Lower leg skin (tissue), 4 donors: ENCODE results near the gene IRF2BPL. TPM values are rescaled to one million over a fixed set of nuclear protein-coding genes. Genes with fewer than 3 reads are reported as not detected.
A peak's percentile ranks its signal among the peaks of the same experiment; 100 is the strongest.

Source experiments
- DNase-seq, 2 donors: peaks; one replicate each; pipeline ENCODE4 v3.0.0-alpha.2; 2019; ENCODE audit warnings: low spot score in 2 of 2
- H3K4me3 ChIP-seq: fragments of 200-600 bp; sonication (generic); 2 replicates; pipeline ENCODE4 v1.5.1; 2017; ENCODE audit warnings: mild to moderate bottlenecking, low read depth; ENCODE audit not compliant: poor library complexity, severe bottlenecking
- CTCF ChIP-seq, 3 donors: fragments of 450-650 bp; IDR thresholded peaks; one replicate each; pipeline ENCODE4 v1.5.1; 2016; ENCODE audit warnings: antibody characterized with exemption in 3 of 3, mild to moderate bottlenecking in 3 of 3, moderate library complexity in 2 of 3
- POLR2A ChIP-seq, 2 donors: fragments of 450-650 bp; IDR thresholded peaks; one replicate each; pipeline ENCODE4 v1.6.1; 2016 to 2017; ENCODE audit warnings: antibody characterized with exemption in 2 of 2, mild to moderate bottlenecking in 1 of 2, moderate library complexity in 1 of 2
- WGBS, 2 donors: methylation state at CpG; one replicate each; pipeline ENCODE4 v1.1.5; 2018; 5-methylcytosine and 5-hydroxymethylcytosine counted together
- intact Hi-C: fragments of 100-400 bp; cut with DNase I; formaldehyde crosslinking; loops from one replicate; pipeline ENCODE4 v1.15.0; 2023; ENCODE audit warnings: low total_unique reads
- total RNA-seq, 4 donors: library from RNA; depleted of rRNA; stranded (reverse); fragments of >200 nt; gene quantifications; one replicate each; pipeline ENCODE4 v1.1.0, GENCODE V29; 2016

Gene IRF2BPL
- total RNA-seq, 4 donors from 2014 or later, result 64.5 to 100 (median 94.0) TPM

DNA sequence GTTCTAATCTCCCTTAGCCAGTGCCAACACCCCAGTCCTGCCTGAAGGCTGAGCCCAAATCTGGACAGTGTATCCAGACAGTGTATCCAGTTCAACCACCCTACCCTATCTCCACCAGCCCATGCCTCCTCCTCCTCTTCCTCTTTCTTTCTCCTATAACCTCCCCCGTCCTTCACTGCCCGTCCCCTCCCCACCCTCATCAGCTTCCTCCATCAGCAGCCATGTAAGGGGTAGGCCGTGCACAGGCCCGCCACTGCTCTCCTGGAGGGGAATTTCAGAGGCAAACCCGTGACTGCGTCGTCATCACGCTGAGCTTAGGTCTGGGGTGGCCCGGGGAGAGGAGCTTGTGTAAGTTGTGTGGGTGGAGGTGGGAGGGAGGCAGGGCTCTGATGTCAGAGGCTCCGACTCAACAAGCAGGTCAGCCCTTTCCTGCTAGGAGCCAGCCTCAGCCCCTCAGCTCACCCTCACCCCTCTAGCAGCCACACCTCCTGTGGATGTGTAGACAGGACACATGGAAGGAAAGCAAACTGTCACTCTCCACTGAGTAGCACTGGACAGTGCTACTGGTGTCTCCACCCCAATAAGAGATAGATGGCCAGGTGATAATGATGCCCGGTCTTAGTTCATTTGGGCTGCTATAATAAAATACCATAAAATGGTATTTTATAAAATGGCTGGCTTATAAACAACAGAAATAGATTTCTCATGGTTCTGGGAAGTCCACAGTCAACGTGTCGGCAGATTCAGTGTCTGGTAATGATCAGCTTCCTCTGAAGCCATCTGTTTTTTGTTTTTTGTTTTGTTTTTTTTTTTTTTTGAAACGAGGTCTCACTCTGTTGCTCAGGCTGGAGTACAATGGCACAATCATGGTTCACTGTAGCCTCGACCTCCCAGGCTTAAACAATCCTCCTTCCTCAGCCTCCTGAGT, 50.5 kb downstream of the IRF2BPL start:
- 47 to 67% methylated on average over 15 of the region's 15 CpGs for WGBS, 2 donors

GRCh38 chr14:76976240-76977005, 52.1 kb downstream of the IRF2BPL start:
- WGBS, 2 donors, result 56 to 60% methylated on average over 7 of the region's 7 CpGs
- DNase-seq, result no peak
- TF ChIP-seq POLR2A (IDR thresholded peaks at IDR 0.05), result no peak
- no peak for TF ChIP-seq CTCF (IDR thresholded peaks at IDR 0.05)
- H3K4me3 ChIP-seq, result no peak overlapping the region
- intact Hi-C loops, result no loop called here

More for the DNA sequence above, 50.5 kb downstream of the IRF2BPL start:
- TF ChIP-seq POLR2A (IDR thresholded peaks at IDR 0.05) (no peak), CTCF (IDR thresholded peaks at IDR 0.05) (no peak)
- intact Hi-C loops, result no loop called here
- peak; percentile 73 to 94 for DNase-seq
- no peak overlapping the region for H3K4me3 ChIP-seq

DNA sequence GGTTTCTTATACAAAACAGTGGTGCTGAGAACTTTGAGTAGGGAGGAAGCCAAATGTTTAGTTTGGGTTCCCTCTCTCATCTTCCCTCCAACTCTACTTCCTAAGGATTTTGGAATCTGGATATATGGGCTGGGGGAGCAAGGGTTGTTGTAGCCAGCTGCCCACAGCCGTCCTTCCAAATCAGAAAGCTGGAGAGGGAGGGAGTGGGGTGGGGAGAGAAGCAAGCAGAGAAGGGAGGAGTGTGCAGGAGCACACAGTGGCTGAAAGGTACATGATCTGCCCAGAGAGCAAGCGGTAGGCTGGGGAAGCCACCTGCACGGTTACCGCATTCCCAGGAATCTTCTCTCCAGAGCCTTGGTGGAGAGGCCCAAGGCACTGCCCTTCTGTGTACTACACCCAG, 52.7 kb downstream of the IRF2BPL start:
- TF ChIP-seq POLR2A (IDR thresholded peaks at IDR 0.05) (no peak), CTCF (IDR thresholded peaks at IDR 0.05) (no peak)
- no peak overlapping the region for H3K4me3 ChIP-seq
- intact Hi-C loops, result no loop called here
- WGBS, 2 donors, result 73 to 87% methylated on average over 4 of the region's 4 CpGs
- no peak for DNase-seq

DNA sequence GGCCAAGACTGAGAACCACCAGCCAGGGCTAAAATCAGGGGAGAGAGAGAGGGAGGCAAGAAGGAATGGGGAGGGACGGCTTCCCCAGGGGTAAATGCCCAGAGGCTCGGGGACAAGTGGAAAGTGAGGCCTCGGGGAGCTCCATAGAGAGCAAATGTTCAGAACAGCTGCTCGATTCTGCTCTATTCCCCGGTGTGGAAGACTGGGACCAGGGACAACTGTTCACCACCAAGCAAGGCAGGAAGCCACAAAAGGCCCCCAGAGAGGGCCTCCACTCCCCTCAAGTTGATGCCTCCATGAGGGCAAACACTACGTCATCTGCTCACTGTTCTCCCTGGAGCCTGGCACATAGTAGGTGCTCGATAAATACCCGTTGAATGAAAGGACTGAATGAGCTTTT, 53.5 kb downstream of the IRF2BPL start:
- no peak overlapping the region for H3K4me3 ChIP-seq
- no peak for DNase-seq
- 83 to 91% methylated on average over 8 of the region's 8 CpGs for WGBS, 2 donors
- TF ChIP-seq CTCF (IDR thresholded peaks at IDR 0.05) (no peak), POLR2A (IDR thresholded peaks at IDR 0.05) (no peak)
- intact Hi-C loops, result no loop called here

Other genes with a start within 250 kb of the IRF2BPL start
- 10 to 100 TPM in 2 of 4 donors, 1 to 10 TPM in 2; 5.7 to 15.3 (median 11.5) TPM for gene ANGEL1, start 215.8 kb downstream of the IRF2BPL start, total RNA-seq
- gene LRRC74A, start 202.3 kb downstream of the IRF2BPL start, total RNA-seq, result not detected
- gene CIPC, start 69.5 kb upstream of the IRF2BPL start, total RNA-seq, result 10 to 100 TPM; 36.6 to 60.0 (median 52.1) TPM
- gene ZDHHC22, start 113.1 kb upstream of the IRF2BPL start, total RNA-seq, result not detected
- 10 to 100 TPM; 11.4 to 37.6 (median 18.9) TPM for gene TMEM63C, start 153.1 kb upstream of the IRF2BPL start, total RNA-seq
- gene NGB, start 242.5 kb upstream of the IRF2BPL start, total RNA-seq, result not detected